Liver (tissue), 9 donors: ENCODE measurements around the gene L1TD1. TPM values are rescaled to one million over a fixed set of nuclear protein-coding genes. Genes with fewer than 3 reads are reported as not detected.

ENCODE experiments used
- DNase-seq: peaks from one replicate; pipeline ENCODE4 v3.0.0-alpha.2; 2017; ENCODE audit warnings: low spot score
- H3K27ac ChIP-seq, 2 donors: one replicate each; pipeline ENCODE4 v1.7.0; 2013; ENCODE audit warnings: inconsistent platforms in 2 of 2, low read length in 2 of 2, control low read depth in 1 of 2, low read depth in 1 of 2, mild to moderate bottlenecking in 1 of 2
- H3K27me3 ChIP-seq, 4 donors: one replicate each; pipeline versions ENCODE4 v1.6.1 to v1.7.0; 2013; ENCODE audit warnings: low read length in 3 of 4, inconsistent platforms in 1 of 4, mild to moderate bottlenecking in 1 of 4, moderate library complexity in 1 of 4; ENCODE audit not compliant: control insufficient read depth in 4 of 4, insufficient read depth in 4 of 4
- H3K36me3 ChIP-seq, 4 donors: one replicate each; pipeline versions ENCODE4 v1.6.1 to v1.7.0; 2013; ENCODE audit warnings: low read length in 3 of 4, mild to moderate bottlenecking in 3 of 4, low read depth in 1 of 4, moderate library complexity in 1 of 4; ENCODE audit not compliant: control insufficient read depth in 4 of 4, insufficient read depth in 3 of 4
- H3K4me1 ChIP-seq, 4 donors: one replicate each; pipeline versions ENCODE4 v1.6.1 to v1.7.0; 2013; ENCODE audit warnings: low read length in 3 of 4, mild to moderate bottlenecking in 3 of 4, moderate library complexity in 1 of 4; ENCODE audit not compliant: control insufficient read depth in 4 of 4, insufficient read depth in 4 of 4
- H3K4me3 ChIP-seq, 3 donors: one replicate each; pipeline versions ENCODE4 v1.6.1 to v1.7.0; 2013; ENCODE audit warnings: low read length in 3 of 3, control low read depth in 1 of 3, low read depth in 1 of 3, mild to moderate bottlenecking in 1 of 3
- H3K9ac ChIP-seq, 2 donors: one replicate each; pipeline ENCODE4 v1.7.0; 2013; ENCODE audit warnings: low read length in 2 of 2, mild to moderate bottlenecking in 2 of 2, moderate library complexity in 2 of 2, control low read depth in 1 of 2, low read depth in 1 of 2
- H3K9me3 ChIP-seq, 4 donors: one replicate each; pipeline versions ENCODE4 v1.6.1 to v1.7.0; 2013; ENCODE audit warnings: low read length in 3 of 4; ENCODE audit not compliant: control insufficient read depth in 4 of 4
- ATF3 ChIP-seq: IDR thresholded peaks from 2 replicates; pipeline ENCODE4 v1.6.1; 2016; ENCODE audit warnings: antibody characterized with exemption
- CTCF ChIP-seq: fragments of 150-350 bp; IDR thresholded peaks from 2 replicates; pipeline ENCODE4 v1.5.1; 2017; ENCODE audit warnings: improper control_type of control experiment, low read depth, low read length; ENCODE audit not compliant: missing input control
- FOXA1 ChIP-seq: IDR thresholded peaks from 2 replicates; pipeline ENCODE4 v1.6.1; 2016; ENCODE audit warnings: antibody characterized with exemption
- FOXA2 ChIP-seq: IDR thresholded peaks from 2 replicates; pipeline ENCODE4 v1.6.1; 2016; ENCODE audit warnings: antibody characterized with exemption
- GABPA ChIP-seq, 2 donors: IDR thresholded peaks in 1 of 2; conservative IDR thresholded peaks in 1 of 2; 2 replicates each; pipeline ENCODE4 v1.6.1; 2016; ENCODE audit warnings: antibody characterized with exemption in 2 of 2, mild to moderate bottlenecking in 1 of 2, moderate library complexity in 1 of 2
- HNF4A ChIP-seq, 2 donors: conservative IDR thresholded peaks; 2 replicates each; pipeline ENCODE4 v1.6.1; 2016; ENCODE audit warnings: antibody characterized with exemption in 2 of 2, mild to moderate bottlenecking in 2 of 2
- HNF4G ChIP-seq: IDR thresholded peaks from 2 replicates; pipeline ENCODE4 v1.6.1; 2016; ENCODE audit warnings: antibody characterized with exemption
- JUND ChIP-seq, 2 donors: IDR thresholded peaks; 2 replicates each; pipeline ENCODE4 v1.6.1; 2016; ENCODE audit warnings: antibody characterized with exemption in 2 of 2
- MAX ChIP-seq: IDR thresholded peaks from 2 replicates; pipeline ENCODE4 v1.6.1; 2016; ENCODE audit warnings: antibody characterized with exemption
- NR2F2 ChIP-seq: IDR thresholded peaks from 2 replicates; pipeline ENCODE4 v1.6.1; 2016; ENCODE audit warnings: antibody characterized with exemption
- RAD21 ChIP-seq, 2 donors: IDR thresholded peaks; 2 replicates each; pipeline ENCODE4 v1.6.1; 2016; ENCODE audit warnings: antibody characterized with exemption in 2 of 2, mild to moderate bottlenecking in 2 of 2
- REST ChIP-seq: IDR thresholded peaks from 2 replicates; pipeline ENCODE4 v1.6.1; 2016; ENCODE audit warnings: antibody characterized with exemption, mild to moderate bottlenecking
- RXRA ChIP-seq, 2 donors: IDR thresholded peaks; 2 replicates each; pipeline ENCODE4 v1.6.1; 2017 to 2018; ENCODE audit warnings: antibody characterized with exemption in 2 of 2, mild to moderate bottlenecking in 1 of 2
- SP1 ChIP-seq: IDR thresholded peaks from 2 replicates; pipeline ENCODE4 v1.6.1; 2018; ENCODE audit warnings: antibody characterized with exemption, mild to moderate bottlenecking
- TAF1 ChIP-seq: conservative IDR thresholded peaks from 2 replicates; pipeline ENCODE4 v1.6.1; 2016; ENCODE audit warnings: antibody characterized with exemption, mild to moderate bottlenecking
- YY1 ChIP-seq: IDR thresholded peaks from 2 replicates; pipeline ENCODE4 v1.6.1; 2016; ENCODE audit warnings: antibody characterized with exemption, mild to moderate bottlenecking
- ZBTB33 ChIP-seq: IDR thresholded peaks from 2 replicates; pipeline ENCODE4 v1.6.1; 2016; ENCODE audit warnings: antibody characterized with exemption
- WGBS: extraction: QIAGEN DNeasy Blood & Tissue Kit; methylation state at CpG from one replicate; pipeline ENCODE4 v1.1.7; 2013; 5-methylcytosine and 5-hydroxymethylcytosine counted together
- polyA plus RNA-seq, 2 donors: library from polyadenylated mRNA; stranded (reverse) in 1 of 2; unstranded in 1 of 2; fragments of 200-250 nt in 1 of 2; fragments of >200 nt in 1 of 2; fragmentation: Nextera tagmentation in 1 of 2; extraction: Ambion mirVana in 1 of 2; gene quantifications; one replicate each; pipeline versions ENCODE4 v1.2.1 to v1.2.3, GENCODE V29; 2013 to 2015
- total RNA-seq, 2 donors: library from RNA; depleted of rRNA; stranded (reverse); fragments of >200 nt; gene quantifications; one replicate each; pipeline ENCODE4 v1.2.3, GENCODE V29; 2014
- donor health status: healthy.
- donor health status: healthy.
- donor health status: healthy.
- donor health status: healthy.
- donor health status: healthy.

L1TD1 gene
- total and polyA plus RNA-seq, 4 donors, result under 0.01 to 0.14 (median 0.01) TPM; not detected in 1

GRCh38 chr1:62227496-62227895, 32.8 kb downstream of the L1TD1 start:
- H3K27me3 ChIP-seq, result no peaks in the 10 kb centered on the region
- no peaks in the 10 kb centered on the region for H3K4me1 ChIP-seq
- H3K4me3 ChIP-seq, result no peak overlapping the region
- no peak overlapping the region for H3K9ac ChIP-seq
- WGBS, result 82% methylated on average over 11 of the region's 11 CpGs
- TF ChIP-seq SP1 (no peak), FOXA1 (no peak), JUND (IDR thresholded peaks at IDR 0.05) (no peak), YY1 (no peak), HNF4G (no peak), FOXA2 (no peak), RXRA (IDR thresholded peaks at IDR 0.05) (no peak), CTCF (no peak), ATF3 (no peak), MAX (no peak), REST (no peak)
- DNase-seq, result no peak
- H3K36me3 ChIP-seq, result no peaks in the 10 kb centered on the region
- H3K9me3 ChIP-seq, result no peaks in the 10 kb centered on the region
- H3K27ac ChIP-seq, result no peak overlapping the region

- Histone ChIP-seq H3K9ac (no peak overlapping the region), H3K4me3 (no peak overlapping the region), H3K27me3 (no peaks in the 10 kb centered on the region), H3K4me1 (peaks cover 0 to 3% (median 0%) of the 10 kb centered on the region in 4 donors), H3K27ac (no peak overlapping the region), H3K36me3 (no peaks in the 10 kb centered on the region), H3K9me3 (no peaks in the 10 kb centered on the region)
- no peak for DNase-seq
- 90% methylated on average over 12 of the region's 12 CpGs for WGBS
- no peak for TF ChIP-seq REST
- TF ChIP-seq MAX, result no peak
- TF ChIP-seq FOXA1, result no peak
- no peak for TF ChIP-seq NR2F2
- no peak for TF ChIP-seq TAF1
- no peak for TF ChIP-seq RAD21 (IDR thresholded peaks at IDR 0.05)
- no peak for TF ChIP-seq ZBTB33
- no peak for TF ChIP-seq GABPA (IDR thresholded peaks at IDR 0.05 in 1 of 2, conservative IDR thresholded peaks at IDR 0.05 in 1 of 2)
- TF ChIP-seq ATF3, result no peak
- no peak for TF ChIP-seq YY1
- no peak for TF ChIP-seq HNF4A (conservative IDR thresholded peaks at IDR 0.05)
Measured at GRCh38 chr1:62228136-62228882, 33.7 kb downstream of the L1TD1 start.
